HEK293 (cell line): ENCODE results near the gene LMLN.

Experiments
- HOXA7 ChIP-seq: sonication (generic); formaldehyde crosslinking; IDR thresholded peaks from 2 replicates; pipeline ENCODE4 v1.8.1; 2022; ENCODE audit warnings: missing genetic modification reagents, borderline replicate concordance
- REST ChIP-seq: fragments of 450-650 bp; formaldehyde crosslinking; IDR thresholded peaks from 2 replicates; pipeline ENCODE4 v1.5.1; 2016; ENCODE audit warnings: missing biosample characterization, missing genetic modification characterization
- ZEB2 ChIP-seq: fragments of 450-650 bp; formaldehyde crosslinking; IDR thresholded peaks from 2 replicates; pipeline ENCODE4 v1.5.1; 2016; ENCODE audit warnings: missing biosample characterization, missing genetic modification characterization
- ZNF132 ChIP-seq: fragments of 450-650 bp; formaldehyde crosslinking; IDR thresholded peaks from 2 replicates; pipeline ENCODE4 v1.5.1; 2017; ENCODE audit warnings: missing biosample characterization, missing genetic modification characterization, borderline replicate concordance
- ZNF148 ChIP-seq: fragments of 450-650 bp; formaldehyde crosslinking; IDR thresholded peaks from 2 replicates; pipeline ENCODE4 v1.5.0; 2017; ENCODE audit warnings: missing biosample characterization, missing genetic modification characterization, borderline replicate concordance
- ZNF354C ChIP-seq: fragments of 450-650 bp; formaldehyde crosslinking; IDR thresholded peaks from 2 replicates; pipeline ENCODE4 v1.5.1; 2016; ENCODE audit warnings: missing biosample characterization, missing genetic modification characterization, low read depth, borderline replicate concordance
- ZNF398 ChIP-seq: fragments of 450-650 bp; formaldehyde crosslinking; IDR thresholded peaks from 2 replicates; pipeline ENCODE4 v1.5.1; 2017; ENCODE audit warnings: missing biosample characterization, missing genetic modification characterization
- ZNF501 ChIP-seq: fragments of 450-650 bp; formaldehyde crosslinking; IDR thresholded peaks from 2 replicates; pipeline ENCODE4 v1.5.1; 2016; ENCODE audit warnings: missing biosample characterization, missing genetic modification characterization
- ZNF514 ChIP-seq: fragments of 450-650 bp; formaldehyde crosslinking; IDR thresholded peaks from 2 replicates; pipeline ENCODE4 v1.5.1; 2016; ENCODE audit warnings: missing biosample characterization, missing genetic modification characterization
- ZNF558 ChIP-seq: fragments of 450-650 bp; formaldehyde crosslinking; IDR thresholded peaks from 2 replicates; pipeline ENCODE4 v1.5.1; 2016; ENCODE audit warnings: missing biosample characterization, missing genetic modification characterization
- TF ChIP-seq, protein P1 (sequence below): fragments of 450-650 bp; formaldehyde crosslinking; IDR thresholded peaks from 2 replicates; pipeline ENCODE4 v1.5.1; 2016; ENCODE audit warnings: missing biosample characterization, missing genetic modification characterization
- TF ChIP-seq, protein P2 (sequence below): fragments of 450-650 bp; IDR thresholded peaks from 2 replicates; pipeline ENCODE4 v1.5.1; 2018; ENCODE audit warnings: missing biosample characterization, missing genetic modification characterization
- TF ChIP-seq, protein P3 (sequence below): fragments of 450-650 bp; formaldehyde crosslinking; IDR thresholded peaks from 2 replicates; pipeline ENCODE4 v1.5.1; 2016; ENCODE audit warnings: missing biosample characterization, missing genetic modification characterization

- TF ChIP-seq, protein P1, sequence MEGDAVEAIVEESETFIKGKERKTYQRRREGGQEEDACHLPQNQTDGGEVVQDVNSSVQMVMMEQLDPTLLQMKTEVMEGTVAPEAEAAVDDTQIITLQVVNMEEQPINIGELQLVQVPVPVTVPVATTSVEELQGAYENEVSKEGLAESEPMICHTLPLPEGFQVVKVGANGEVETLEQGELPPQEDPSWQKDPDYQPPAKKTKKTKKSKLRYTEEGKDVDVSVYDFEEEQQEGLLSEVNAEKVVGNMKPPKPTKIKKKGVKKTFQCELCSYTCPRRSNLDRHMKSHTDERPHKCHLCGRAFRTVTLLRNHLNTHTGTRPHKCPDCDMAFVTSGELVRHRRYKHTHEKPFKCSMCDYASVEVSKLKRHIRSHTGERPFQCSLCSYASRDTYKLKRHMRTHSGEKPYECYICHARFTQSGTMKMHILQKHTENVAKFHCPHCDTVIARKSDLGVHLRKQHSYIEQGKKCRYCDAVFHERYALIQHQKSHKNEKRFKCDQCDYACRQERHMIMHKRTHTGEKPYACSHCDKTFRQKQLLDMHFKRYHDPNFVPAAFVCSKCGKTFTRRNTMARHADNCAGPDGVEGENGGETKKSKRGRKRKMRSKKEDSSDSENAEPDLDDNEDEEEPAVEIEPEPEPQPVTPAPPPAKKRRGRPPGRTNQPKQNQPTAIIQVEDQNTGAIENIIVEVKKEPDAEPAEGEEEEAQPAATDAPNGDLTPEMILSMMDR, result no peak
- TF ChIP-seq, protein P2, sequence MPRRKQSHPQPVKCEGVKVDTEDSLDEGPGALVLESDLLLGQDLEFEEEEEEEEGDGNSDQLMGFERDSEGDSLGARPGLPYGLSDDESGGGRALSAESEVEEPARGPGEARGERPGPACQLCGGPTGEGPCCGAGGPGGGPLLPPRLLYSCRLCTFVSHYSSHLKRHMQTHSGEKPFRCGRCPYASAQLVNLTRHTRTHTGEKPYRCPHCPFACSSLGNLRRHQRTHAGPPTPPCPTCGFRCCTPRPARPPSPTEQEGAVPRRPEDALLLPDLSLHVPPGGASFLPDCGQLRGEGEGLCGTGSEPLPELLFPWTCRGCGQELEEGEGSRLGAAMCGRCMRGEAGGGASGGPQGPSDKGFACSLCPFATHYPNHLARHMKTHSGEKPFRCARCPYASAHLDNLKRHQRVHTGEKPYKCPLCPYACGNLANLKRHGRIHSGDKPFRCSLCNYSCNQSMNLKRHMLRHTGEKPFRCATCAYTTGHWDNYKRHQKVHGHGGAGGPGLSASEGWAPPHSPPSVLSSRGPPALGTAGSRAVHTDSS (tag by site-specific recombination), result no peak
- TF ChIP-seq ZNF501 (tag by site-specific recombination) (no peak), ZNF514 (tag by site-specific recombination) (no peak), ZEB2 (tag by site-specific recombination) (no peak), ZNF398 (no peak), ZNF148 (no peak), ZNF354C (tag by site-specific recombination) (no peak), ZNF132 (tag by site-specific recombination) (no peak), ZNF558 (no peak), HOXA7 (no peak), REST (no peak)
- TF ChIP-seq, protein P3, sequence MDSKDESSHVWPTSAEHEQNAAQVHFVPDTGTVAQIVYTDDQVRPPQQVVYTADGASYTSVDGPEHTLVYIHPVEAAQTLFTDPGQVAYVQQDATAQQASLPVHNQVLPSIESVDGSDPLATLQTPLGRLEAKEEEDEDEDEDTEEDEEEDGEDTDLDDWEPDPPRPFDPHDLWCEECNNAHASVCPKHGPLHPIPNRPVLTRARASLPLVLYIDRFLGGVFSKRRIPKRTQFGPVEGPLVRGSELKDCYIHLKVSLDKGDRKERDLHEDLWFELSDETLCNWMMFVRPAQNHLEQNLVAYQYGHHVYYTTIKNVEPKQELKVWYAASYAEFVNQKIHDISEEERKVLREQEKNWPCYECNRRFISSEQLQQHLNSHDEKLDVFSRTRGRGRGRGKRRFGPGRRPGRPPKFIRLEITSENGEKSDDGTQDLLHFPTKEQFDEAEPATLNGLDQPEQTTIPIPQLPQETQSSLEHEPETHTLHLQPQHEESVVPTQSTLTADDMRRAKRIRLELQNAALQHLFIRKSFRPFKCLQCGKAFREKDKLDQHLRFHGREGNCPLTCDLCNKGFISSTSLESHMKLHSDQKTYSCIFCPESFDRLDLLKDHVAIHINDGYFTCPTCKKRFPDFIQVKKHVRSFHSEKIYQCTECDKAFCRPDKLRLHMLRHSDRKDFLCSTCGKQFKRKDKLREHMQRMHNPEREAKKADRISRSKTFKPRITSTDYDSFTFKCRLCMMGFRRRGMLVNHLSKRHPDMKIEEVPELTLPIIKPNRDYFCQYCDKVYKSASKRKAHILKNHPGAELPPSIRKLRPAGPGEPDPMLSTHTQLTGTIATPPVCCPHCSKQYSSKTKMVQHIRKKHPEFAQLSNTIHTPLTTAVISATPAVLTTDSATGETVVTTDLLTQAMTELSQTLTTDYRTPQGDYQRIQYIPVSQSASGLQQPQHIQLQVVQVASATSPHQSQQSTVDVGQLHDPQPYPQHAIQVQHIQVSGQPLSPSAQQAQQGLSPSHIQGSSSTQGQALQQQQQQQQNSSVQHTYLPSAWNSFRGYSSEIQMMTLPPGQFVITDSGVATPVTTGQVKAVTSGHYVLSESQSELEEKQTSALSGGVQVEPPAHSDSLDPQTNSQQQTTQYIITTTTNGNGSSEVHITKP (tag by site-specific recombination), result no peak
Measured at GRCh38 chr3:197942956-197943556, 17.0 kb upstream of the LMLN start.
